SK-N-SH (cell line): ENCODE data around the gene PLPP6.

Experiments
- CTCF ChIP-seq: fragments of 200-600 bp; sonication (generic); IDR thresholded peaks from 2 replicates; pipeline ENCODE4 v1.6.1; 2017; ENCODE audit warnings: antibody characterized with exemption, mild to moderate bottlenecking, moderate library complexity
- EP300 ChIP-seq, 2 experiments: IDR thresholded peaks; 2 replicates each; pipeline versions ENCODE4 v1.4.0 to v1.6.1; 2012; ENCODE audit warnings: borderline replicate concordance in 1 of 2, low read depth in 1 of 2, low read length in 1 of 2
- FOXJ3 ChIP-seq: sonication (generic); formaldehyde crosslinking; IDR thresholded peaks from 2 replicates; pipeline ENCODE4 v1.5.1; 2020; ENCODE audit warnings: mild to moderate bottlenecking, missing genetic modification reagents
- MXI1 ChIP-seq: IDR thresholded peaks from 2 replicates; pipeline ENCODE4 v1.6.1; 2012; ENCODE audit warnings: mild to moderate bottlenecking, low read depth, low read length, improper control_type of control experiment
- NFIC ChIP-seq: IDR thresholded peaks from 2 replicates; pipeline ENCODE4 v1.4.0; 2012; ENCODE audit warnings: borderline replicate concordance
- POLR2AphosphoS5 ChIP-seq: IDR thresholded peaks from 2 replicates; pipeline ENCODE4 v1.6.1; 2012; ENCODE audit warnings: low read depth, low read length
- REST ChIP-seq: IDR thresholded peaks from 2 replicates; pipeline ENCODE4 v1.6.1; 2012; ENCODE audit warnings: mild to moderate bottlenecking, low read depth, low read length, moderate library complexity
- SMC3 ChIP-seq: IDR thresholded peaks from 2 replicates; pipeline ENCODE4 v1.6.1; 2012; ENCODE audit warnings: low read depth, low read length, improper control_type of control experiment
- TAF1 ChIP-seq: IDR thresholded peaks from 2 replicates; pipeline ENCODE4 v1.6.1; 2012; ENCODE audit warnings: low read depth, mild to moderate bottlenecking, low read length, moderate library complexity, borderline replicate concordance
- YY1 ChIP-seq: IDR thresholded peaks from 2 replicates; pipeline ENCODE4 v1.4.0; 2012; ENCODE audit warnings: low read depth, mild to moderate bottlenecking

GRCh38 chr9:4622016-4622415 is 40.1 kb upstream of the PLPP6 start:
- TF ChIP-seq FOXJ3 (CRISPR knock-in tag) (no peak), CTCF (no peak), NFIC (no peak), REST (no peak), TAF1 (no peak), EP300 (IDR thresholded peaks at IDR 0.05; ENCODE audit: borderline replicate concordance in 1 of 2, low read depth in 1 of 2, low read length in 1 of 2) (no peak), YY1 (no peak), SMC3 (no peak), MXI1 (no peak), POLR2AphosphoS5 (no peak)
